Measurements from ENCODE around the gene MAML3.

MAML3 gene

DNA sequence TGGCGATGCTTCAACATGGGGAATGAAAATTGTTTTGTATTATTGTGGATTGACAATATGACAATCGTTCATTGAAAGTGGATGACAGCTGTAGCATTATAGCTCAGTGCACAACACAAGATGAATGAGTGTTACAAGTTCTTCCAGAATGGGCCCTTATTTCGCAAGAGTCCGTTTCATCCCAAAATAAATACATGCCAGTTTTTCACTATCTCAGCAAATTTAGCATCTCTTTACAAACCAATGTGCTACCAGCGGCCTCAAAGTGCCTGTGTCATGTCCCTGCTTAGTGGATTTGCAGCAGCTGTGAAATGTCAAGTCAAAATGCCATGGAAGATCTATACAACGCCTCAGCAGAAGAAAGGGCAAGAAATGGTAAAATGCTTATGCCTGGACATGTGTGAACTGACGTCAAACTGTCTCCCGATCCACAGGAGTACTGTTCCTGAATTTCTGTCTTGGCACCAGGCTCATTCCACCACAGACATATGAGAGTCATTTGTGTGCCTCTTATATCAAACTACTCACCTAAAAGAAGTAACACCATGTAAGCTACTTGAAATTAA is 109.6 kb downstream of the MAML3 start:
- DNase-seq (ENCODE audit: low spot score in 2 of 2), result no peak
- peaks cover 6% of the 10 kb centered on the region for H3K4me1 ChIP-seq

DNA sequence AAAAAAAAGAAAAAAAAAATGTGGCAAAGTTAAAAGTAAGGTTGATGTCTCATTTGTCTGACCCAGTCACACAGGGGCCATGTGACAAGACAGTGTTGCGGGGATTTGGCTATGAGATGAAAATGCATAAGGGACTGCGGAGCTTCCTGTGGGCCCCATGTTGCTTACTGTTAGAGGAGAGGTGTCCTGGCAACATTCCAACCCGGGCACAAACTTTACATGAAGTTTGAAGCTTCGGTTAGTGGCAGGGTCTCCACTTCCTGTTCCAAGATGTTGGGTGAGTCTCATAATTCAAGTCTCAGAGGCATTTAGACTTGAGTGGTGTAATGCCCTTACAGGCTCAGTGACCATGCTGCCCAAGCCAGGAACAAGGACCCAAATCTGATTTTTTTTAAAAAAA is 111.3 kb downstream of the MAML3 start:
- H3K27me3 ChIP-seq (ENCODE audit: low read depth), result no peaks in the 10 kb centered on the region

More for the DNA sequence above, 109.6 kb downstream of the MAML3 start:
- no peak overlapping the region for H3K4me3 ChIP-seq
- in situ Hi-C loops (cut with MboI; ENCODE audit: low sequenced_read_pairs), result loop anchor here (10.0 to 25.0 kb wide), 2 partner anchors 110 to 568 kb away; partner anchors contain the start of gene MAML3
- H3K36me3 ChIP-seq (replicated peaks), result no peaks in the 10 kb centered on the region
- H3K27me3 ChIP-seq (ENCODE audit: low read depth), result no peaks in the 10 kb centered on the region
- H3K9me3 ChIP-seq, result no peaks in the 10 kb centered on the region

DNA sequence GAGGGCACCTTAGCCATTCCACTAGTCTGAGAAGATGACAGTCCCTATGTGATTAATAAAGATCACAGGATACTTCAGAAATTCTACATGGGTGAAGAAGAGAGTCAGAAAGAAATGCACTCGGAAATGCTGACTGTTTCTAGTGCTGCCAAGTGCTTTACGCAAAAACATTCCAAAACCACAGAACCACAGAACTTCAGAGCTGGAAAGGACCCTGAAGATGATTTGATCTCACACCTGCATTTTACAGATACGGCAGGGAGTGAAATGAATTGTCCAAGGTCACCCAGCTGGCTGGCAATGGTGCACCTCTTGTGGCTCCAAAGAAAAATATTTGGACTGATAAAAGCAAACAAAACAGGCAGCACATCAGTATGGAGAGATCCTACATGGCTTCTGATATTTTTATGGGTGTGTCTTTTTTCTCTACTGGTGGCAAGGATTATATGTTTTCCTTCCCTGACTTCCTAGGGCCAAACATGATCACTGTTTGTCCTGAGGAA is 115.9 kb downstream of the MAML3 start:
- Histone ChIP-seq H3K4me1 (peaks cover 20% of the 10 kb centered on the region), H3K4me3 (no peak overlapping the region), H3K9me3 (no peaks in the 10 kb centered on the region), H3K27me3 (ENCODE audit: low read depth) (no peaks in the 10 kb centered on the region), H3K36me3 (replicated peaks) (no peaks in the 10 kb centered on the region)
- DNase-seq (ENCODE audit: low spot score in 2 of 2), result no peak
- in situ Hi-C loops (cut with MboI; ENCODE audit: low sequenced_read_pairs), result loop anchor here (10.0 to 25.0 kb wide), 2 partner anchors 217 to 574 kb away; no protein-coding TSS in a partner anchor

More for the DNA sequence above, 111.3 kb downstream of the MAML3 start:
- in situ Hi-C loops (cut with MboI; ENCODE audit: low sequenced_read_pairs), result loop anchor here (10.0 to 25.0 kb wide), 2 partner anchors 112 to 570 kb away; partner anchors contain the start of gene MAML3
- no peak overlapping the region for H3K4me3 ChIP-seq
- no peaks in the 10 kb centered on the region for H3K9me3 ChIP-seq
- H3K4me1 ChIP-seq, result peaks cover 16% of the 10 kb centered on the region
- no peak for DNase-seq (ENCODE audit: low spot score in 2 of 2)
- H3K36me3 ChIP-seq (replicated peaks), result no peaks in the 10 kb centered on the region

DNA sequence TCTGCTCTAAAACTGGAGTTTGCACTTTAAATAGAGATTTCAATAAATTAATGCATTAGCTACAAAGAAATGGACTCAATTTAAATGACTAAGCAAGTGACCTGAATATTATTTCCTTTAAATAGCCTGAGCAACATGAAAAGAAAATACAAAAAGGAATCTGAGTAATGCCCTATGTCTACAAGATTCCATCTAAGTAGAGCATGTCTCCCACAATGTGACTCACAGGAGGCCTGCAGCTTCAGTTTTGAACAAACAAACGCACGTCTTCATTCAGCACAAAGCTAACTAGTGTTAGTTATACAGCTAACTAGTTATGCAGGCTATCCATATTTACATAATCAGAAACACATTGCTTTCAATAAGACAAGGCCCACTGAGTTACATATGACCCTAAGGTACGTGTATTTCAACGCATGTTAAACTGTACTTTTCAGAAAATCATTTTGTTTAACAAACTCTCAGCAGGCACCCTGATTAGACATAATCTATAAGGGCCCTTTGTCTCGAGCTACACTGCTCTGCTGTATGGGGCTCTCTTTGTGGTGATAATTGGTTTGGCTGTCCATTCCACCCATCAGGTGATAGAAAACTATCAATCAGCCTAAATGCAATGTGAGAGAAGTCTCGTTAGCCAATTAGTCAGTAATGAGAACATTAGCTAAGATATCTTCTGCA is 116.5 kb downstream of the MAML3 start:
- H3K4me3 ChIP-seq, result no peak overlapping the region
- no peaks in the 10 kb centered on the region for H3K9me3 ChIP-seq
- no peaks in the 10 kb centered on the region for H3K36me3 ChIP-seq (replicated peaks)
- in situ Hi-C loops (cut with MboI; ENCODE audit: low sequenced_read_pairs), result loop anchor here (10.0 to 25.0 kb wide), 2 partner anchors 217 to 575 kb away; no protein-coding TSS in a partner anchor
- H3K4me1 ChIP-seq, result peaks cover 22% of the 10 kb centered on the region
- H3K27me3 ChIP-seq (ENCODE audit: low read depth), result no peaks in the 10 kb centered on the region
- DNase-seq (ENCODE audit: low spot score in 2 of 2), result peak; percentile 37 to 53

DNA sequence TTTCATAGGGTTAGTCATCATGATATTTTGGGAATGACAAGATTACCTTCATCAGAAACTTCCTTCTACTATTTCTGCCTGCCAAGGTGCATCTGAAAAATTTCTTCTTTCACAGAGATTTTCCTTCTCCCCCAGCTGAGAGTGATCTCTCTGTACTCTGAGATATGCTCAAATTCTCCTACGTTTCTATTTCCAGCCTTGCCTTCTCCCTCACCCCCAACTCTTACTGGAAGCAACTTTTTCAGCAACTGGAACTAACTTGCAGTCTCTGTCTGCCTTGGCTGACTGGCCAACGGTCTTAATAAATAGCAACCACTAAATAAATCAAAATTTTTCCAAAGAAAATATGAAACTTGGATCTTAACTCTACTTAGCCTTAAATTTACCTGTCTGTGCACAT is 122.3 kb downstream of the MAML3 start:
- H3K36me3 ChIP-seq (replicated peaks), result no peaks in the 10 kb centered on the region
- no peak for DNase-seq (ENCODE audit: low spot score in 2 of 2)
- H3K27me3 ChIP-seq (ENCODE audit: low read depth), result no peaks in the 10 kb centered on the region
- no peaks in the 10 kb centered on the region for H3K9me3 ChIP-seq
- H3K4me1 ChIP-seq, result peaks cover 2% of the 10 kb centered on the region; the same call in 1 of the 2 replicates
- no peak overlapping the region for H3K4me3 ChIP-seq
- in situ Hi-C loops (cut with MboI; ENCODE audit: low sequenced_read_pairs), result loop anchor here (10.0 to 25.0 kb wide), 2 partner anchors 223 to 581 kb away; no protein-coding TSS in a partner anchor

DNA sequence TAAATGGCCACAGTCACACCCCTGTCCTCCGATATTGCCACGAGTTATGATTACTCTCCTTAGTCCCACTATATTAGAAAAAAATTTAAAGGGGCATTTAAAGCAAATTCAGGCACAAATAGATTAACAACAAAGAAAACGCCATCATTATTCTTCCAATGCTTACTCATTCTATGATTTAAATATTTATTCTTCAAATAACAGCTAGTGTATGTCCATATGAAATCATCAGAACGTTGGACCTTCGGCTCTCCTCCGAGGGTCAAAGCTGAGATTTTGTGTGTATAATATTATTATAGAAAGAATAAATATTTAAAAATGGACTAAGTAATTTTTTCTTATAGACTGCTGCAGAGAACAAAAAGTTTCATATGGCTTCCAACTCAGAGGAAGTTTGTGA is 122.9 kb downstream of the MAML3 start:
- no peak overlapping the region for H3K4me3 ChIP-seq
- no peaks in the 10 kb centered on the region for H3K36me3 ChIP-seq (replicated peaks)
- no peak for DNase-seq (ENCODE audit: low spot score in 2 of 2)
- no peaks in the 10 kb centered on the region for H3K9me3 ChIP-seq
- in situ Hi-C loops (cut with MboI; ENCODE audit: low sequenced_read_pairs), result loop anchor here (10.0 to 25.0 kb wide), 2 partner anchors 224 to 581 kb away; no protein-coding TSS in a partner anchor
- no peaks in the 10 kb centered on the region for H3K27me3 ChIP-seq (ENCODE audit: low read depth)
- peaks cover 2% of the 10 kb centered on the region; the same call in 1 of the 2 replicates for H3K4me1 ChIP-seq

DNA sequence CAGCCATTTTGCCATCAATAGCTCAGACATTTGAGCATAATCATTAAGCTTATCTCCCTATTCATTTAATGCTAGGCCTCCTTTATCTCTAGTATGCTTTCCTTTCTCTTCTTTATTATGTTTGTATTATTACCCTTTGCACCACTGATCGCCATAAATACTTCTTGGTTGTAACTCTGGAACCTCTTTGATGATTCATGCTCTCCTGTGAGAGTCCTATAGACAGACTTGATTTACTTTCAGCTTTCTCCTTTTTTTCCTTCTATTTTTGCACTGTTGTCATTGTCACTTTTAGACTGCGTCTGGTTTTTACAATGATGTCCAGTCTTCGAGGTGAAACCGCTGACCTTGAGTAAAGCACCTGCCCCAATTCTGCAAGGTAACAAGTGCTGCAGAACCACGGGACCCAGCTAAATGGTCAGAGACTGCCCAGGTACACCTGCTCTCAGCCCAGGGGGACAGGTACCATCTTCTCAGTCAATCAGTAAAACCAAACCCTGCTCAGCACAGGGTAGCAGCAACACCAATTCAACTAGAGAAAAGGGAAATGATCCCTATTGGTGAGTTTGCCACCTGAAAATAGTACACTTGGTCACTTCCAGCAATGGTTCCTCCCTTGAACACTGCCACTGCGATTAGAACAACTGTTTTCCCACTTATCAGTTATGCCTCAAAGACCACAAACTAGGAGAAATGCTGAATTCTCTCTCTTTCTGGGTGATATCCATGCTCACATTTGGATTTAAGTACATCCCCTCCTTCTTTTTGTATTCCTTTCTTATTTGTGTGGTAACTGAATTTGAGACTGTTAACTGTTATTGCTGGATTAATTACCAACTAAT is 125.1 kb downstream of the MAML3 start:
- in situ Hi-C loops (cut with MboI; ENCODE audit: low sequenced_read_pairs), result loop anchor here (25.0 kb wide), 1 partner anchor 583 kb away; no protein-coding TSS in a partner anchor
- no peak for DNase-seq (ENCODE audit: low spot score in 2 of 2)
- H3K4me1 ChIP-seq, result peaks cover 5% of the 10 kb centered on the region; the same call in 1 of the 2 replicates
- no peaks in the 10 kb centered on the region for H3K36me3 ChIP-seq (replicated peaks)
- no peaks in the 10 kb centered on the region for H3K9me3 ChIP-seq
- H3K4me3 ChIP-seq, result no peak overlapping the region
- no peaks in the 10 kb centered on the region for H3K27me3 ChIP-seq (ENCODE audit: low read depth)

DNA sequence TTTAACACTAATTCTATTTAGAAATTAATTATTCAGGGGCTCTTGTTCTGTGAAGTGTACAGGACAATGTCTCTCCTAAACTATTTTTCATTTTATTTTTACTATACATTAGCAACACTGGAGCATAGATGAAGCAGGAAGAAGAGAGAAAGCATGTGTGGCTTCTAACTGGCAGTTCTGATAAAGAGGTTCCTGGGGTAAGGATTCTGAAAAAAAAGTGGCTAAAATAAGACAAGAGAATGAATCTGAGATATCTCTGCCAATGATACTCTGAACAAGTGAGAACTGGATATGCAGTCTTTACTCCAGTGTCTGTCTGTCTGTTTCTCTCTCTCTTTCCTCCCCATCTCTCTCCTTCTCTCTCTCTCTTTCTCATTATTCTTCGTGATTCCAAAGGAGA is 125.9 kb downstream of the MAML3 start:
- no peaks in the 10 kb centered on the region for H3K27me3 ChIP-seq (ENCODE audit: low read depth)

DNA sequence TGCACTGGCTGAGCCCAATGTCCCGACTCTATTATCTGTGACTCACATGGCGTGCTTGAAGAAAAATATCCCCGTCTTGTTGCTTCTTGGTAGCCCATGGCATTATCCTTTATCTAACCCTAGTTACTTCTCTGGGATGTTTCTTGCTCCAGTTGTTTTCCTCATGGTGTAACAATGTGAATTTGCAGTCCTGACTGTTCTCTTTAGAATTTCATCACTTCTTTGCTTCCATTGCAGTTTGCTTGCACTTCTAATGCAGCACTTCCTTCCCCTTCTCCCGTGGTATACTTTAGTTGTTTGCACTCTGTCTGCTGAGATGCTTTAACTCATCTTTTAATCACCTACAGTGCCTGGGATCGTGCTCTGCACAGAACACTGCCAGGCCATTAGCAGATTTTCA is 126.9 kb downstream of the MAML3 start:
- Histone ChIP-seq H3K9me3 (no peaks in the 10 kb centered on the region), H3K4me3 (no peak overlapping the region), H3K4me1 (0 out of 2 replicates have a peak, but pooled peaks cover 3% of the 10 kb centered on the region), H3K27me3 (ENCODE audit: low read depth) (no peaks in the 10 kb centered on the region), H3K36me3 (replicated peaks) (no peaks in the 10 kb centered on the region)
- in situ Hi-C loops (cut with MboI; ENCODE audit: low sequenced_read_pairs), result loop anchor here (25.0 kb wide), 1 partner anchor 585 kb away; no protein-coding TSS in a partner anchor
- no peak for DNase-seq (ENCODE audit: low spot score in 2 of 2)

More for the DNA sequence above, 125.9 kb downstream of the MAML3 start:
- Histone ChIP-seq H3K4me3 (no peak overlapping the region), H3K9me3 (no peaks in the 10 kb centered on the region), H3K36me3 (replicated peaks) (no peaks in the 10 kb centered on the region), H3K4me1 (peaks cover 5% of the 10 kb centered on the region; the same call in 1 of the 2 replicates)
- no peak for DNase-seq (ENCODE audit: low spot score in 2 of 2)
- in situ Hi-C loops (cut with MboI; ENCODE audit: low sequenced_read_pairs), result loop anchor here (25.0 kb wide), 1 partner anchor 584 kb away; no protein-coding TSS in a partner anchor

DNA sequence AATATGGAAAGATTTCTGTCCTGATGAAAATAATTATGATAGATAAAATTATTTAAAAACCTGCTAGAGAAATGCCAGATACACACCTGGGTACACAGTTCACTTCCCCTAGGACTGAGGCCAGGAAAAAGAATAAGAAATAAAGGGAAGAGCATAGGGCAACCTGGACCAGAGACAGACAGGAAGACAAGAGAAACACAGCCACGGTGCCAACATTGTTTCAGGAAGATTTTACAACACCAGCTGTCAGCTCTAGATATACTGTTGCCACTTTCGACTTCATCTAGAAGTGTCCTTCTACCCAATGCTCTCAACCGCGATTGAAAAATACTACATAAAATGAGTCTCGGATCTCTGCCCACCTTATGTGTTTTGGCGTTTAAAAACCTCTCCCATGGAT is 128.5 kb downstream of the MAML3 start:
- Histone ChIP-seq H3K27me3 (ENCODE audit: low read depth) (no peaks in the 10 kb centered on the region), H3K4me1 (0 out of 2 replicates have a peak, but pooled peaks cover 3% of the 10 kb centered on the region), H3K36me3 (replicated peaks) (no peaks in the 10 kb centered on the region), H3K9me3 (no peaks in the 10 kb centered on the region), H3K4me3 (no peak overlapping the region)
- no peak for DNase-seq (ENCODE audit: low spot score in 2 of 2)
- in situ Hi-C loops (cut with MboI; ENCODE audit: low sequenced_read_pairs), result loop anchor here (25.0 kb wide), 1 partner anchor 587 kb away; no protein-coding TSS in a partner anchor

DNA sequence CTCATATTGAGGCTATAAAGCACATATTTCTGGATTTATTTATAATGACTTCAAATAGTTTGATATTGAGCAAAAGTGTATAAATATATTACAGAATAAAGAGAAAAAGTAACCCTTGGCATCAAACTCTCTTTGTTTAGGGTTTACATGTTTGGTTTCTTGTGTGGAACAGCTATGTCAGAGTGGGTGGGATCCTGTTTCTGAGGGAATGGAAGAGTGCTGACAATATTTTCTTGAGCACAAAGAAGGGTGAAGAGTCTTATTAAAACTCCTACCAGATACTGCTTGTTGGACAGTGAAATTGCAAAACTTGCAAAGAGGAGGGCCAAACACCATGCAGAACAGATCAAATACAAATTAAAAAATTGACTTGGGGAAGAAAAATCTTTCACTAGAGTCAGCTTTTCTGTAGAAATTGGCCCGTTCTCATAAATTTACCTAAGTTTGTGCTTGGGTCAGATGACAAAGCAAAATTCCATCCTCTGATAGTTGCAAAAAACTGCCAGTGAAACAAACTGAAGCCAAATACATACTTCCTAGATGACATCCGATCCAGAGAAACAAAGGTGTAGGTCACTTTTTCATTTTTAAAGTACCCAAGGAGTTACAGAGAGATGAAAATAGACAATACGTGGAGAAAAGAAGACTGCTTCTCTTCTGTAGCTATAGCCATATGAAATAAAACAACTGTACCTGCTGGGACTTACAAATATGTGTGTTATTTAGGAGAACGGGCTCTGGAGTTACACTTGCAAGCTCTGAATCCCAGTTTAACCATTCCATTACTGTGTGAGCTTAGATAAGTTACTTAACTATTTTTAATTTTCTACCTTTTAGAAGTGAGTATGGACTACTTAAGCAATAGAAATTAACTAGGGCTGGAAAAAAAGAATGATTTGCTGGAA is 133.3 kb downstream of the MAML3 start:
- no peaks in the 10 kb centered on the region for H3K27me3 ChIP-seq (ENCODE audit: low read depth)
- DNase-seq (ENCODE audit: low spot score in 2 of 2), result no peak
- H3K36me3 ChIP-seq (replicated peaks), result no peaks in the 10 kb centered on the region
- in situ Hi-C loops (cut with MboI; ENCODE audit: low sequenced_read_pairs), result loop anchor here (25.0 kb wide), 1 partner anchor 342 kb away; the partner anchor contains the start of gene SCOC
- H3K4me3 ChIP-seq, result no peak overlapping the region
- peaks cover 7% of the 10 kb centered on the region; the same call in 1 of the 2 replicates for H3K4me1 ChIP-seq
- no peaks in the 10 kb centered on the region for H3K9me3 ChIP-seq

DNA sequence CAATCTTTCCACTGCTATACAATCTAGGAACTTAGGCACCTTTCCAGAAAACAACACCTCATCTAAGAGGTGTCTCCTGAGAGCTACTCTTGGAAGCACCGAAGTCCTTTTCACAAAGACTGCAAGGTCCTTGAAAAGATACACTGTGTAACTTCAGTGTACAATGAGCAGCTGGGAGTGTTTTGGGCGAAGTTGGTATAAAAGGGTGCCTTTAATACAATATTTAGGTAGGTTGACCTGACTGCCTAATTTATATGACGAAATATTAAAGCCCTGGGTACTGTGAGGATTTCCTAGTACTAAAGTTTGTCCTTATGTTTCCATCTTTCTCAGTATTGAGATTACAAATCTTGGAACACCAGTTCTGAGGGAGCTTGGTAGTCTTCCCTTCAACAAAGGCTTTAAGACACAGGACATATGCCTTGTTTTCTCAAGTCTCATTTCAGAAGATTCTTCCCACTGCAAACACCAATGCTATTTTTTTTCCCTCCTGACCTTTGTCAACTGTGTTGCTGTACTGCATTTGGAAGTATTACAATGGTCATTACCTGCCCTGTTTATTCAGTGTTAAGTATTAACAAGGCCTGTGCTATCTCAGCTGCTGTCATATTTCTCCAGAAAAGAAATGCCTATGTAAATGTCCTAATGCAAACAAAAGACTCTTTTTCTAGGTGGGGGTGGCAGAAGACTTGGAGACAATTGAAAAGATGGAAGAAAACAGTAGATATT is 134.2 kb downstream of the MAML3 start:
- in situ Hi-C loops (cut with MboI; ENCODE audit: low sequenced_read_pairs), result loop anchor here (10.0 to 25.0 kb wide), 2 partner anchors 135 to 343 kb away; partner anchors contain the start of genes MAML3 and SCOC

More for the DNA sequence above, 134.2 kb downstream of the MAML3 start:
- H3K27me3 ChIP-seq (ENCODE audit: low read depth), result no peaks in the 10 kb centered on the region
- no peak for DNase-seq (ENCODE audit: low spot score in 2 of 2)
- H3K4me1 ChIP-seq, result peaks cover 7% of the 10 kb centered on the region; the same call in 1 of the 2 replicates
- no peak overlapping the region for H3K4me3 ChIP-seq
- no peaks in the 10 kb centered on the region for H3K9me3 ChIP-seq
- no peaks in the 10 kb centered on the region for H3K36me3 ChIP-seq (replicated peaks)
